Esophagus muscularis mucosa (tissue), 4 donors: ENCODE measurements around the gene NEU1. TPM values are rescaled to one million over a fixed set of nuclear protein-coding genes. Genes with fewer than 3 reads are reported as not detected.
A peak's percentile ranks its signal among the peaks of the same experiment; 100 is the strongest.
"Not testable (repeated sequence)": the region's sequence is repeated elsewhere in the genome, so short reads cannot be mapped to it uniquely, and the experiment has no call there.

Experiments used
- DNase-seq: peaks from one replicate; pipeline ENCODE4 v3.0.0-alpha.2; 2017; ENCODE audit errors: extremely low spot score
- H3K27ac ChIP-seq, 4 donors: fragments of 200-600 bp; sonication (generic); replicated peaks in 1 of 4; 1 replicate in 3 of 4; 2 replicates in 1 of 4; pipeline ENCODE4 v1.5.1; 2016 to 2019; ENCODE audit warnings: mild to moderate bottlenecking in 1 of 4
- H3K27me3 ChIP-seq, 4 donors: fragments of 200-600 bp; sonication (generic); one replicate each; pipeline versions ENCODE4 v1.5.1 to v1.6.0; 2016 to 2019
- H3K36me3 ChIP-seq, 4 donors: fragments of 200-600 bp; sonication (generic); one replicate each; pipeline ENCODE4 v1.5.1; 2016 to 2019
- H3K4me1 ChIP-seq, 4 donors: fragments of 200-600 bp; sonication (generic); one replicate each; pipeline ENCODE4 v1.5.1; 2016 to 2019
- H3K4me3 ChIP-seq, 4 donors: fragments of 200-600 bp; sonication (generic); 1 replicate in 2 of 4; 2 replicates in 2 of 4; pipeline ENCODE4 v1.5.1; 2016 to 2019; ENCODE audit warnings: mild to moderate bottlenecking in 4 of 4, moderate library complexity in 1 of 4
- H3K9me3 ChIP-seq, 4 donors: fragments of 200-600 bp; sonication (generic); 1 replicate in 3 of 4; 2 replicates in 1 of 4; pipeline ENCODE4 v1.5.1; 2016 to 2019
- CTCF ChIP-seq, 3 experiments: fragments of 200-600 bp in 2 of 3; fragments of 450-650 bp in 1 of 3; sonication (generic) in 2 of 3; IDR thresholded peaks; one replicate each; pipeline ENCODE4 v1.5.1; 2017 to 2019; ENCODE audit warnings: antibody characterized with exemption in 3 of 3, mild to moderate bottlenecking in 2 of 3, moderate library complexity in 1 of 3
- EP300 ChIP-seq: sonication (generic); formaldehyde crosslinking; IDR thresholded peaks from one replicate; pipeline ENCODE4 v1.6.1; 2017; ENCODE audit warnings: antibody characterized with exemption
- POLR2A ChIP-seq: fragments of 450-650 bp; IDR thresholded peaks from one replicate; pipeline ENCODE4 v1.6.1; 2017; ENCODE audit warnings: antibody characterized with exemption, moderate library complexity, mild to moderate bottlenecking, low read depth
- POLR2AphosphoS5 ChIP-seq, 2 donors: sonication (generic); formaldehyde crosslinking; IDR thresholded peaks; one replicate each; pipeline ENCODE4 v1.6.1; 2017; ENCODE audit warnings: antibody characterized with exemption in 2 of 2
- WGBS: methylation state at CpG from one replicate; pipeline ENCODE4 v1.1.5; 2018; 5-methylcytosine and 5-hydroxymethylcytosine counted together
- intact Hi-C: fragments of 100-400 bp; cut with DNase I; formaldehyde crosslinking; loops from one replicate; pipeline ENCODE4 v1.15.1; 2023
- total RNA-seq, 4 donors: library from RNA; depleted of rRNA; stranded (reverse); fragments of >200 nt; gene quantifications; one replicate each; pipeline versions ENCODE4 v1.1.0 to v1.2.1, GENCODE V29; 2016

Gene NEU1
- total RNA-seq, 4 donors from 2014 or later = 24.9 to 39.6 (median 34.9) TPM

- 2% methylated on average over 13 of the region's 13 CpGs for WGBS
- peak overlapping the region; percentile 64 to 88 (median 70) for H3K4me3 ChIP-seq
- peak; percentile 95 for DNase-seq
- H3K36me3 ChIP-seq = no peaks in the 10 kb centered on the region
- intact Hi-C loops = no loop called here
- no peaks in the 10 kb centered on the region for H3K27me3 ChIP-seq
- no peaks in the 10 kb centered on the region for H3K9me3 ChIP-seq
- H3K27ac ChIP-seq = peak overlapping the region; percentile 92 to 97 (median 96)
- H3K4me1 ChIP-seq = peaks cover 42 to 64% (median 58%) of the 10 kb centered on the region in 4 donors
- no peak for TF ChIP-seq EP300
- TF ChIP-seq POLR2AphosphoS5 (IDR thresholded peaks at IDR 0.05) = peak in 1 of 2 donors; percentile 75
- peak; percentile 17 for TF ChIP-seq POLR2A
These were observed 35.8 kb downstream of the NEU1 start for GRCh38 chr6:31826793-31827285.

GRCh38 chr6:31825553-31825952, 37.1 kb downstream of the NEU1 start:
- no peak for DNase-seq
- H3K27ac ChIP-seq = peak overlapping the region; percentile 92 to 97 (median 96)
- 79% methylated on average over 4 of the region's 4 CpGs for WGBS
- no peaks in the 10 kb centered on the region for H3K36me3 ChIP-seq
- TF ChIP-seq POLR2A (no peak), CTCF (IDR thresholded peaks at IDR 0.05) (no peak), POLR2AphosphoS5 (IDR thresholded peaks at IDR 0.05) (no peak), EP300 (no peak)
- H3K9me3 ChIP-seq = no peaks in the 10 kb centered on the region
- H3K4me3 ChIP-seq = no peak overlapping the region
- intact Hi-C loops = no loop called here
- peaks cover 41 to 62% (median 58%) of the 10 kb centered on the region in 4 donors for H3K4me1 ChIP-seq
- H3K27me3 ChIP-seq = no peaks in the 10 kb centered on the region

- intact Hi-C loops, H3K4me3 ChIP-seq, H3K9me3 ChIP-seq, DNase-seq, H3K27me3 ChIP-seq, H3K36me3 ChIP-seq: not testable (repeated sequence)
- peaks cover 55 to 78% (median 76%) of the 10 kb centered on the region in 4 donors for H3K4me1 ChIP-seq
- H3K27ac ChIP-seq = peak overlapping the region; percentile 92 to 97 (median 96)
- 78% methylated on average over 9 of the region's 9 CpGs for WGBS
These were observed 38.9 kb downstream of the NEU1 start for GRCh38 chr6:31823592-31824196.

- 2% methylated on average over 25 of the region's 25 CpGs for WGBS
- intact Hi-C loops = no loop called here
These were observed 40.4 kb downstream of the NEU1 start for GRCh38 chr6:31822036-31822821.

GRCh38 chr6:31821301-31822035, 41.2 kb downstream of the NEU1 start:
- no peaks in the 10 kb centered on the region for H3K36me3 ChIP-seq
- H3K4me3 ChIP-seq = peak overlapping the region; percentile 55 to 71 (median 62)
- H3K27ac ChIP-seq = peak overlapping the region; percentile 92 to 97 (median 96)
- H3K4me1 ChIP-seq = peaks cover 56 to 87% (median 85%) of the 10 kb centered on the region in 4 donors
- H3K9me3 ChIP-seq = no peaks in the 10 kb centered on the region
- no peaks in the 10 kb centered on the region for H3K27me3 ChIP-seq
- WGBS = 5% methylated on average over 39 of the region's 39 CpGs
- intact Hi-C loops = no loop called here
- TF ChIP-seq POLR2AphosphoS5 (IDR thresholded peaks at IDR 0.05) (peak in 1 of 2 donors; percentile 3), POLR2A (peak; percentile 44), CTCF (IDR thresholded peaks at IDR 0.05) (no peak)
- no peak for DNase-seq

More at GRCh38 chr6:31822036-31822821, 40.4 kb downstream of the NEU1 start:
- peak overlapping the region; percentile 92 to 97 (median 96) for H3K27ac ChIP-seq
- H3K27me3 ChIP-seq = no peaks in the 10 kb centered on the region
- H3K36me3 ChIP-seq = no peaks in the 10 kb centered on the region
- DNase-seq = peak; percentile 98
- H3K9me3 ChIP-seq = no peaks in the 10 kb centered on the region
- H3K4me1 ChIP-seq = peaks cover 57 to 92% (median 89%) of the 10 kb centered on the region in 4 donors
- H3K4me3 ChIP-seq = peak overlapping the region; percentile 55 to 71 (median 62)
- no peak for TF ChIP-seq CTCF (IDR thresholded peaks at IDR 0.05)
- TF ChIP-seq EP300 = peak; percentile 16
- peak; percentile 95 to 97 for TF ChIP-seq POLR2AphosphoS5 (IDR thresholded peaks at IDR 0.05)
- peak; percentile 37 for TF ChIP-seq POLR2A

- H3K27ac ChIP-seq = peak overlapping the region; percentile 92 to 97 (median 96)
- DNase-seq, intact Hi-C loops, H3K36me3 ChIP-seq, H3K9me3 ChIP-seq, H3K27me3 ChIP-seq, H3K4me3 ChIP-seq: not testable (repeated sequence)
- 87% methylated on average over 10 of the region's 10 CpGs for WGBS
- peaks cover 50 to 76% (median 74%) of the 10 kb centered on the region in 4 donors for H3K4me1 ChIP-seq
These were observed 42.2 kb downstream of the NEU1 start for GRCh38 chr6:31820399-31820798.
